Measurements from ENCODE around the gene LDLRAD4.

- TF ChIP-seq CTCF (IDR thresholded peaks at IDR 0.05) (no peak), POLR2A (IDR thresholded peaks at IDR 0.05) (no peak)
These were observed 284.0 kb downstream of the LDLRAD4 start for GRCh38 chr18:13502585-13502984.
